T-helper 22 cell (primary cell): Measurements from ENCODE around the gene TMEM214.

Source experiments
- DNase-seq: peaks from one replicate; pipeline ENCODE4 v3.0.0-alpha.2; 2020; ENCODE audit warnings: low read depth

Gene TMEM214

DNA sequence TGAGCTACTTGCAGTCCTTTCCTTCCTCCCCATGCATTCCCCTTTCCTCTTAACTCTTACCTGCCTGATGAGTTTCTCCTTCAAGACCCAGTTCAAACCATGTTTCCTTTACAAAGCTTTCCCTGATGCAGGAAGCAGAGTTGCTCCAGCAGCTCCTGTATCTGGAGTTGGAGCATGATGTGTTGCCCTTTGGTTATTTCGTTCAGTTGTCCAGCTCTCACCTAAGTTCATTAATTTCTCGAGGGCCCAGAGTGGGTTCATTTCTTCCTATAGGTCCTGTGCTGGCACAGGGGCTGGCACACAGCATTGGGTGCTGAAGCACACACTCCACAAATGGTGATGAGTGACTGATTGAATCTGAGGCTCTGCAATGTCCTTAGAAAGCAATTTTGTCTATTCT, 23.0 kb upstream of the TMEM214 start:
- no peak for DNase-seq

DNA sequence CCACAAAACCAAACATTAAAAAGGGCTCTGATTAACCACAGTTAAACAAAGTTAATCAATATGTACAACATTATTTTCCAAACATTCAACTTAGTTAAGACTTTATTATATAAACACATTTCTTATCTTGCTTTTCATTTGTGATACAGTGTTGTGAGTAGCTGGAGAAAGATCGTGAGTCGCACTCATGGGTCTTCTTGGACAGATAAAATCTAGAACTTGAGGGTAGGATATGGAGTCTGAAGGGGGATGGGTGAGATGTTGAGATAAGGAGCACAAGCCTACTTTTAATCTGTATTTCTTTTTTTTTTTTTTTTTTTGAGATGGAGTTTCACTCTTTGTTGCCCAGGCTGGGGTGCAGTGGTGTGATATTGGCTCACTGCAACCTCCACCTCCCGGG, 22.6 kb upstream of the TMEM214 start:
- DNase-seq, result no peak

DNA sequence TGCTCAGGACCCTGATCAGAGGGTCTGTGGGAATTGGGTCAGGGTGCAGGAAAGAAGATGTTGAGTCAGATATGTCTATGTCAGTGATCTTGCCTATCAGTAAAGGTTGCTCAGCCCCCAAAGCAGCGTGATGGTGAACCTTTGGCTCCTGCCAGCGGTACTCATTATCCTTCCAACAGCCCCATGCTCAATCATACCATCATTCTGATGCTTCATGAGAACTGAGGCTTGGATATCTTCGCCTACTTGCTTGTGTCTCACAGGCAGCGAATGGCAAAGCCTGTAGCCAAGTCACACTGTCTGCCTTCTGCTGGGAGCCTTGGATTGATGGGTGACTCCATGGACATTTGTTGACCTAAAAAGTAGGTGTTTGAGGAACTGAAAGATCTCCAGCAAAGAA, 19.0 kb upstream of the TMEM214 start:
- no peak for DNase-seq

DNA sequence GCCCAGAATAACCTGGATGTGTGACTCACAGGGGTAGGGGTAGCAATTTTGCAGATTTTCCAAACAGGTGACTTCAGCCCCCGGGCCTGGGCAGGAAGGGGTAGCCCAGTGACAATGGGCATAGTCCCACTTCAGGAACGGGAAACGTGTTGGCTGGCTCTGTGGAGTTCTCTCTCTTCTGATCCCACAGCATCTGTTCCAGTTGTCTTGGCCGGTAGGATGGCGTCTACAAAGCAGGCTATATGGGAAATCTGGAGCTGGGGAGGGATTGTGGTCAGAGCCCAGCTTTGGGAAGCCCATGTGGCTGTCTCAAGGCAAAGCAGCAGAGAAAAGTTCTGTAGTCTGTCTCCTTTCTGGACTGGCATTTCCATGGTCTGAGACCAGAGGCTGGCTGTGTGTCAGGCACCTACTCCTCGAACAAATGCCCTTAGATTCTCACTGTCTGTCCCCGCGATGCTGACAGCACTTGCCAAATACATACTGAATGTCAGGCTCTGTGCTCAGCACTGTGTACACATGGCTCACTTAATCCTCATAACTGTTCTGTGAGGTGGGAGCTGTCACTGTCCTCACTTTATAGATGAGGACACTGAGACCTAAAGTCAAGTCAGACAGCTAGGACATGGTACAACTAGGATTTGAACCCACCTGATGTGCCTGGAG, 17.9 kb upstream of the TMEM214 start:
- DNase-seq, result no peak

DNA sequence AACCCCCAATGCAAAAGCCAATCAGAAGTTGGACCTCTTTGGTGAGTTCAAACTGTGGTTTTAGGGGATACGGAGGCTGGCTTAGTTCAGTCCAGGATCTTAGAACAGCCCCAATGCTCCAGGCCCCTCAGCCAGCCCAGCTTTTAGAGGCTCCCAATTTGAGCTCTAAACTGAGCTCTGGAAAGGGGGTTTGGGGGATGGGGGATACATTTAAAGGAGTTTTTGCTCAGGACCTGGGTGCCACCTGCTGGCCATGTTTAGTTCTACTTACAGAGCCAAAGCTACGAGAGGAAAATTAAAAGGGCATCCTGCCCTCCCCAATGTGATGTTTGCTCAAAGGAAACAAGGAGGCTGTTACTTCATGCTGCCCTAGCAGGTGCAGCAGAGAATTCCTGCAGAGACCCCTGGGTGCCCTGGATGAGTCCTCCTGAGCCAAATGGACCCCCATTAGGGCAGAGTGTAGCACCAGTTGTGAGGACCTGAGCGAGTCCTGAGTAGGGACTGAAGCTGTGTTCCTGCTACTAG, 15.9 kb upstream of the TMEM214 start:
- DNase-seq, result no peak

DNA sequence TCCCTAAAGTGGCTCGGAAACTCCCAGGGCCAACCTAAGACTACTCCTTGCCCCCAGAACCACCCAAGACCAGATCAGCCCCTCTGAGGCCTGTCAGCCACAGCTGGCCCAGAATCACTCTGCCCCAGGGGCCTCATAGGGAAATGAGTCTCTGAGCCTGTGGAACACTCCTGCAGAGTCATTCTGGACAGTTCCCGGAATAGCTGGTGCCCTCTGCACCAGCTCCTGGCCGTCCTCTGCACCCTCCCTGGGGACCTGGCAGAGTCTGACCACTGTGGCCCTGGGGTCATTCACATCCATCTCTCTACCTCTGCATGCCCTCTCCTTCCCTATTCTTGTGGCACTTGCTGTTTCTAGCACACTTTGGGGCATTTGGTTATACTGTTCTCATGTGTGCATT, 14.6 kb upstream of the TMEM214 start:
- no peak for DNase-seq

DNA sequence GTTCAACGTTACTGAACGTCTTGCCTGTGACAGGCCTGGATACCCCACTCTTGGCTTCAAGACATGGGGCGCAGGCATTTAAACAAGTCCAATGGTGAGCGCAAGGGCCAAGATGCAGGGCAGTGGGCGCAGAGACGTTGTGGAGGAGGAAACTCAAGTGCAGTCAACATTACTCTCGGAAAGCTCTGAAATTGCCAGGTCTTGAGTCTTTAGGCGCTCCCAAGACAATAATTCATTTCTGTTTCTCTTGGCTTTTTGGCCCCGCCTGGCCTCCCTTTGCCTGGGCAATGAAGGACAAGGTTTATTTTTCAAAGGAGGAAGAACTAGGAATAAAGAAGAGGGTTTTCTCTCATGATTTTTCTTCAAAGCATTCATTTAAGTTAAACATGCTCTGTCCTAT, 13.3 kb upstream of the TMEM214 start:
- DNase-seq, result no peak

DNA sequence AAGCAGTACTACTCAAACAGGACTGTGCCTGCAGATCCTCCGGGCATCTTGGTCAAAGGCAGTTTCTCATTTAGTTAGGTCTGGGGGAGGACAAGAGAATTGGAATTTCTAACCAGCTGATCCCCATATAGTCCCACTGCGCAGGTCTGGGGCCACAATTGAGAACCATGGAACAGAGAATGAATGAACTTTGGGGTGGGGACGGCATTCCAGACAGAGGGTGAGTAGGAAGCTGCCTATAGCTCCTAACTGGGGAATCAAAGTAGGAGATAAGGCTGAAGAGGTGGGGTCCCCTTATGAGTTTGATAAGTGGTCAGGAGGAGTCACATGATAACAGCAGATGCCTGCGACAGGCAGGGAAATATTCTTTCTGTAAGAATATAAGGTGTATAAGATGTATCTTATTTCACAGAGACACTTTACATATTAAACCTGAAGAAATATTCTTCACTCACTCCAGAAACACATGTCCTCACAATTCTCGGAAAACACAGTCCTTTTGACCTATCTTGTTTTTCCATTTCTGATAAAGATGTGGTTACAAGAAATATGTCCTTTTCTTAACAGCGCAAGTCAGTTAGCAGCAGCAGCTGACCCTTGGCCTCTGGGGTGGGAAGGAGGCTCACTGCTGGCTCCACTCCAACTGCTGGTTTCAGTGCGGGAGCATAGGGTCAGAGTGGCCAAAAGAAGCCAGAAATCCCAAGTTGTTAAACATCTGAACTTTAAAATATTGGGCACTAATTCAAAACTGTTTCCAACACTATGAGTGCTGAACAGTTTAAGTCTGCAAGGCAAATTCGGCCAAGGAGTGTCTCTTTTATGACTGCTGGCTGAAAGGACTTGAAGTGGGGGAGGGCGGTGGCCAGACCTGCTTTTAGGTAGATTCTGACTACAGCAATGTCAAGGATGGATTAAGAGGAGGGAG, 12.6 kb upstream of the TMEM214 start:
- DNase-seq, result no peak

DNA sequence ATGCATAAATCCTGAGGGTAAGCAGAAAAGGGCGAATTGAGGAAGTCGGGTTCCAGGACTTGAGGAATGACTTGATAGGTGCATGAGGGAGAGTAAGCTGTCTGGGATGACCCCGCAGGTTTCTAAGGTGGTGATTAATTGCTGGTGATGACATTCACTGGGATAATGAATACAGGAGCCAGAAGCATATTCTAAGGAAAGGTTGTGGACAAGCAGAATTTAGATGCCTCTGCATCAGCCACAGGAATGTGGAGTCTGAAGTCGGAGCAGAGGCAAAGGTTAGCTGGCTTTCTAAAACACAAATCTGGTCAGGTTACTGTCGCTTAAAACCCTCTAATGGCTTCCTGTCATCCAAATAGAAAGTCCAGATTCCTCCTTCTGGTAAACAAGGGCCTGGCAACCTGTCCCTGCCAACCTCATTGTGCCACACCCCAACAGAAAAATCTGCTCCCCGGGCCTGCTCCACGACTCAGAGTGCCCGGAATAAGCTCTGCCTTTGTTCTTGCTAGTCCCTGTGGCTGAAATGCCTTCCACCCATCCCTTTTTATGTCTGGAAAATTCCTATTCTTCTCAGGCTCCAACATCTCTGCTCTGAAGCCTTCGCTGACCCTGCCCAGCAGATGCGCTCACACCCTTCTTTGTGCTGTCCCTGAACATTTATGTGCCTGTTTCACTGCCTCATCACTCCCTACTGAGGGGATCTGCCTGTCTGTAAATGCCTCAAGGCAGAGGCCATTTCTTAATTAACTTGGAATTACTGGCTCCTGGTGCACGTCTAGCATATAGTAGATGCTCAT, 11.3 kb upstream of the TMEM214 start:
- no peak for DNase-seq

DNA sequence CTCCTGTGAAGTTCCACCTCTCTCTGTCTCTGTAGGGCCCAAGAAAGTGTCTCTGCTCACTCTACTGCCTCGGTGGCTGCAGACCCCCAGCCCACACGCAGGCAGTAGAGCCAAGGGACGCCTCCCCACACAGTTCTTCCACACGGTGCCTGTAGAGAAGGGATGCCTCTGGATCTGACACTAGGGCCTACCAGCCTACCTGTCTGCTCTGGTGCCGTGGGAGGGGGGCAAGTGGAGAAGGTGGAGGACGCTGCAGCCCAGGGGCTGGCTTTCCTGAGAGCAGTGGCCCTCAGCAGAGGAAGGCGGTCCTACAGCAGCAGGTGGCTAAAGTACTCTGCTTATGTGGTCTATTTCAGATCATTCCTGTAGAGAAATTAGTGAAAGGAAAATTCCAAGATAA, 9.0 kb upstream of the TMEM214 start:
- no peak for DNase-seq

DNA sequence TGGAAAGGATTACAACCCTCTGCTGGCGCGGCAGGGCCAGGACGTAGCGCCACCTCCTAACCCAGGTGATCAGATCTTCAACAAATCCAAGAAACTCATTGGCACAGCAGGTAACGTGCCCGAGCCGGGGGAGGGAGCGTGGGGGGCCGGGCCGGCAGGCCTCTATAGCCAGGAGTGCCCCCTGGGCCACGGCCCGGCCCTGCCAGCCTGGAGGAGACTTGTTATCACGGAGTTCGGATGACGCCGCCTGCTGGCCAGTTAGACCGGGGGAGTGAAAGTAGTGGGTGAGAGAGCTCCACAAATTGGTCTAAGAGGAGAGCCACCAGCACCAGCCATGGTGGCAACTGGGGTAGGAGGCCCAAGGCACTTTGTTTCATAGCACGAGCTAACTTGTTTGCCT, 8.6 kb upstream of the TMEM214 start:
- DNase-seq, result no peak

DNA sequence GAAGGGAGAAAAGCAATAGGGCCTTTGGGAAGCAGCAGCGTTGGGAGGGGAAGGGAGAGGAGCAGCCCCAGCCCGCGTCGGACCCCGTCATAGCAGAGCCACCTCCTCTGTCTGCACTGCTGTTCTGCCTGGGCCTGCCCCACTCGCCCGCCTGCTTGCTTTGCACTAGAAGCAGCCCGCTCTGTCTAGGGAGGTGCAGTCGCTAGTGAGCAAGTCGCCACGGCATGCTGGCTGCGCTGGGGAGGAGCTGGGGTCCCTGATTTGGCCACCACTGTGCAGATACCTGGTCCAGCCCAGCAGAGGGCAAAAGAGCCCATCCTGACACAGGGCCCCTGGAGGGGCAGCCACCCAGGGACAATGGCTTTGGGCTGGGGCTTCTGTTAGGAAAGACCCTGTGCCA, 8.0 kb upstream of the TMEM214 start:
- no peak for DNase-seq

DNA sequence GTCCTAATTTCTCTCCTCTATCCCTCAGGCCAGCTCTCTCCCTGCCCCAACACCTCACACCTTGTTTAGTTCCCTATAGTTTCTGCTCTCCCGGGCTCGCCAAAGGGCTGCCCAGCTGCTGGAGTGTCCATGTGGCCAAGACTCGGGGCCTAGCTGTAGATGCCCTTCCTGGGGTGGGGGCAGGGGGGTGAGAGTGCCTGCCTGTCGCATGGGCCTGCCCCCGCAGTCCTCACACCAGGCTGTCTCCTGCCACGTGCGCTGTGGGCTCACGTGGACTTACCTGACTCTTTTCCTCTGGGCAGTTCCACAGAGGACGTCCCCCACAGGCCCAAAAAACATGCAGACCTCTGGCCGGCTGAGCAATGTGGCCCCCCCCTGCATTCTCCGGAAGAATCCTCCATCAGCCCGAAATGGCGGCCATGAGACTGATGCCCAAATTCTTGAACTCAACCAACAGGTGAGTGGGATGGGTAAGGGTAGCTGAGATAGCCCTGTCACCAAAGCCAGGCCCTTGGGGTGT, 7.4 kb upstream of the TMEM214 start:
- no peak for DNase-seq

DNA sequence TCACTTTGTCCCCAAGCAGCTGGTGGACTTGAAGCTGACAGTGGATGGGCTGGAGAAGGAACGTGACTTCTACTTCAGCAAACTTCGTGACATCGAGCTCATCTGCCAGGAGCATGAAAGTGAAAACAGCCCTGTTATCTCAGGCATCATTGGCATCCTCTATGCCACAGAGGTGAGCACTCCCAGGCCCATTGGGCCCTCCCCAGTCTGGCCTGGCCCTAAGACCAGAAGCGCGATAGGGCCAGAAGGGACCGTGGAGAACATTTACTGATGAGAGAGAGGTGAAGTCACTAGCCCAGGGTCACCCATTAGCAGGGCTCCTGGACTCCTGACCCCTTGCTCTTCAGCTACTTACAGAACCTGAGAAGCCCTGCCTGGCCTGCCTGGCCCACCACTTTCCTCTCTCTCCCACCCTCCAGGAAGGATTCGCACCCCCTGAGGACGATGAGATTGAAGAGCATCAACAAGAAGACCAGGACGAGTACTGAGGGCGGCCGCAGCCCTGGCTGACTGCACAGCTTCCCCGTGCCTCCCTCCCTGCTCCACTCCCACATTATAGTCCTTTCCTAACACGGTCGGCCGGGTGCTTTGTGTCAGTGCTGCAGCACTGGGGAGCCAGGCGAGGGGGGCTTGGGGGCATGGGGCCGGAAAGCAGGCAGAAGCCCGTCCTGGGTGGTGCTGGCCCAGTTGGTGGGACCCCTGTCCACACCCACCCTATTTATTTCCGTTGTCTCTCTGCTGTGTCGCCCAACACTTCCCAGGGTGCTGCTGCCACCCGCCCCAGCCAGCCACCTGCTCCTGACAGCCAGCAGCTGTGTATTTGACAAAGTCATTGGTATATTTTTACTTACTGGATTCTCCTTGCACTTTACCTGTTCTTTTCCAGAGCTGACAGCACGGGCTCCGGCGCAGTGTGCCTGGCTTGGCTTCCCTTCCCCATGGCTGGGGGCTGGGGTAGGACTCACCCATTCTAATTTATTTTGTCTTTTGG, 6.6 kb upstream of the TMEM214 start:
- DNase-seq, result no peak

DNA sequence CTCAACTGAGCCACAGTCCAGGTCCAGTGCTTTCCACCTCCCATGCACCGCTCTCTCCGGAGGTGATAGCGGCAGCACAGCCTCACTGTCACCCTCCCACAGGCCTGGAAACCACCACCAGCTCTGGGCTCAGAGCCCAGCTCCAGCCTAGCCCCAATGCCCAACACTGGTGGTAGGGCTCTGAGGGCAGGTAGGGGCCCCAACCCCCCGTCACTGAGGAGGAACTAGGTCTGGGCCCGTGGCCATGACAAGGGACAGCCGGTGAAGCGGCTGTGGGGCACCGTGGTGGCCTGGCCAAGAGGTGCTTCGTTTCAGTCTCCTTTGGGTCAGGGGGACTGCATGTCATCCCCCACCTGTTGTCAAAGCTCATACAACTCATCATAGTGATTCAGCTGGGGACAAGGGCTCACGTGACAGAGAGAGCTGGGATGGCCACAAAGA, 5.5 kb upstream of the TMEM214 start:
- no peak for DNase-seq

DNA sequence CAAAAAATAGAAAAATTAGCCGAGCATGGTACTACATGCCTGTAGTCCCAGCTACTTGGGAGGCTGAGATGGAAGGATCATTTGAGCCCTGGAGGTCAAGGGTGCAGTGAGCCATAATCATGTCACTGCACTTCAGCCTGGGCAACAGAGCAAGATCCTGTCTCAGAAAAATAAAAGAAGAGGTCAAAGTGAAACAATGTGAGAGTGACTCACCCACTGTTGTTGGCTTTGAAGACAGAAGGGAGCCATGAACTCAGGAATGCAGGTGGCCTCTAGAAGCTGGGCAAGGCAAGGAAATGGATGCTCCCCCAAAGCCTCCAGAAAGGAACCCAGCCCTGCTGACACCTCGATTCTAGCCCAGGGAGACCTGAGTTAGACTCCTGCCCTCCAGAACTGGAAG, 3.7 kb upstream of the TMEM214 start:
- DNase-seq, result no peak

DNA sequence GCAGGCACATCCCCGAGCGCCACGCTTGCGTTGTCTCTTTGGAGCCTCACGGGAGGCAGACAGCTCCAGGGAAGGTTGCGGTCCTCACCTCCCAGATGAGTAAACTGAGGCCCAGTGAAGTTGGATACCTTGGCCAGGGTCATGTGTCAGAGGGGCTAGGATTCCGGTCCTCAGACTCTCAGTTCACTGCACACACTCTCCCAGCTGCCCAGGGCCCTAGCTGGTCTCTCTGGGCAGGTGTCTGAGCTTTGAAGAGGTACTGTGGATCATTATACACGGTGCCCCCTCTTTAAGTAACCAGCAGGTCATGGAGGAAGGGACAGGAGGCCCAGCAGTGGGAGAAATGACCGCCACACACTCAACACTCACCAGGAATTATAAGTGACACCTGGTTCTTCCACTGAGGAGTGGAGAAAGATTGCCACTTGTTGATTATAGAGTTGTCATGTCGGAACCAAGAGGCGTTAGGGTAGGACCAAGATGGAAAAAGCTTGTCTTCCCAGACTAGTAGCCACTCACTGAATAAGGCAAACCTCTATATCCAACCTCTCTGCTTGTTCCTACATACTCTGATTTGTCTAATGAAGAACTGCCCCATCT, 588 bp downstream of the TMEM214 start:
- DNase-seq, result no peak

DNA sequence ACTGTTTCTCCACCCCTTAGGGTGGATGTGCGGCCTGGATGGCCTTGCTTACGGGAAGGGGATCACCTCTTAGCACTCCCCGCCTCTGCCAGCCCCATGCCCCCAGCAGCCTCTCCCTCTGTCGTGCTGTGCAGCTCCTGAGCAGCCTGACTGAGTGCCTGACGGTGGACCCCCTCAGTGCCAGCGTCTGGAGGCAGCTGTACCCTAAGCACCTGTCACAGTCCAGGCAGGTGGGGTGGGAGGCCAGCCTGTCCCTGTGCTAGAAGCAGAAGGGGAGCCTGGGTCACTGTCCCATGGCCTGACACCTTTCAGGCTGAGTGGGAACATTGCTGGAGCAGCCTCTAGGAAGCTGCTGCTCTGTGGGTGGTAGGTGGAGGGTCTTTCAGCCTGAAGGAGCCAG, 5.2 kb downstream of the TMEM214 start:
- DNase-seq, result no peak

DNA sequence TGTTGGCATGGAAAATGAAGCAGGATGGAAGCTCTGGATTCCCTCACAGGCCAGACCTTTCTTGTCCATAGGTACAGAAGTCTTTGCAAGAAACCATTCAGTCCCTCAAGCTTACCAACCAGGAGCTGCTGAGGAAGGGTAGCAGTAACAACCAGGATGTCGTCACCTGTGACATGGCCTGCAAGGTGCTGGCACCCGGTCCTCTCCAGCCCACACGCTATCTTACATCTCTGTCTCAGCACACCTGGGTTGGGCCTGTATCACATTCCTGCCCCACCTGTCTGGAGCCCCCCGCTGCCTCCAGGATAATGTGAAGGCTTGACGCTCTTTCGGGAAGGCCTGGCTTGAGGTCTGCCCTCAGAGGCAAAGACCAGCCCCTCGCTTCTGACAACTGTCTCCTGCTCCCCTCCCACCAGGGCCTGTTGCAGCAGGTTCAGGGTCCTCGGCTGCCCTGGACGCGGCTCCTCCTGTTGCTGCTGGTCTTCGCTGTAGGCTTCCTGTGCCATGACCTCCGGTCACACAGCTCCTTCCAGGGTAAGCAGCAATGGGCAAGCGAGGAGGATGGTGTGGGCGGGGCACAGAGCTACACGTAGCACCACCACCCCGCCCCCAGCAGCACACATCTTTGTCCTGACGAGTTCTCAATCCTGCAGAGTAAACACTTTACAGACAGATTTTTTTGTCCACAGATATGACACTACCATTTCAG, 6.0 kb downstream of the TMEM214 start:
- no peak for DNase-seq

DNA sequence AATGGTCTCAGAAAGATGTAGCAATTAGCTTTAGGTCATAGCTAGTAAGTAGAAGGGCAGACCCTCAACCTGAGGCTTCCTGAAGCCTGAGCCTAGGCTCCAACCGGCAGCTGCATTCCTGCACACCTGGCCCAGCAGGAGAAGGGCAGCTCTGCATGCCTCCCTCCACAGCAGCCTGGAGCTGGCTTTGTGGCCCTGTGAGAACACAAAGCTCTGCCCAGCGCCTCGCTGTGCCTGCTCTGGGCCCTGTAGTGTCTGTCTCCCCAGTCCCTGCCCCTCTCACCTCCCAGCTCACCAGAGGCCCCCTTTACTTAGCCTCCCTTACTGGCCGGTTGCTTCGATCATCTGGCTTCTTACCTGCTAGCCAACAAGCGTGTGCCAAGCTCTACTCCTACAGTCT, 6.7 kb downstream of the TMEM214 start:
- no peak for DNase-seq
